Measurements from ENCODE around the gene MICU1. TPM values are rescaled to one million over a fixed set of nuclear protein-coding genes. Genes with fewer than 3 reads are reported as not detected.
A peak's percentile ranks its signal among the peaks of the same experiment; 100 is the strongest.

The MICU1 gene
- total and polyA plus RNA-seq, 2 of the 13 experiments (the other 11 are each of a cell fraction or from before 2014, with no cell fraction given): 32.5 to 56.1 TPM

DNA sequence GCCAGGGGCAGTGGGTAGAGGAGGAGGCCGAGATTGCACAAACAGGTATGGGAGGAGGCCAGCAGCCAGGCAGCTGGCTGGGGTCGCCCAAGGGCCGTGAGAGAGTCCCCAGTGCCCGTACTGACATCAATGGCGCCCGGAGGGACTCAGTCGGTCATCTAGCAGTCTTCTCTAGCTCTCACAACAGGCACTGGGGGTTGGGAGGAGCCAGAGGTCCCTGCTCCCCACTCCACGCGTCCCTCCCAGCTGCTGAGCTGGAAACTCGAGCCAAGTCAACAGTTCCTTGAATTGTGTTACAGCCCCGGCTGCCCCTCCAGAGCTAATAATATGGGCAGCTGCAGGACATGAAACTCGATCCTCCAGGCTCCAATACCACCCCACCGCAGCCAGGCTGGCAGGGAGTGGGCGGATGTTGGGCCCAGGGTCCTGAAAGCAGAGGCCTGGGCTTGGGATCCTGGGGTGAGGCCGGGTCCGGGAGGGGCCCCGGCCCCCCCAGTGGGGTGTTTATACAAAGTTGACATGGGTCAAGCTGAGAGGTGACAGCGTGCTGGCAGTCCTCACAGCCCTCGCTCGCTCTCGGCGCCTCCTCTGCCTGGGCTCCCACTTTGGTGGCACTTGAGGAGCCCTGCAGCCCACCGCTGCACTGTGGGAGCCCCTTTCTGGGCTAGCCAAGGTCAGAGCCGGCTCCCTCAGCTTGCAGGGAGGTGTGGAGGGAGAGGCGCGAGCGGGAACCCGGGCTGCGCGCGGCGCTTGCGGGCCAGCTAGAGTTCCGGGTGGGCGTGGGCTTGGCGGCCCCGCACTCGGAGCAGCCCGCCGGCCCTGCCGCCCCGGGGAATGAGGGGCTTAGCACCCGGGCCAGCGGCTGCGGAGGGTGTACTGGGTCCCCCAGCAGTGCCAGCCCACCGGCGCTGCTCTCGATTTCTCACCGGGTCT lies 300.4 kb downstream of the MICU1 start (continued):
- TF ChIP-seq, protein P1, sequence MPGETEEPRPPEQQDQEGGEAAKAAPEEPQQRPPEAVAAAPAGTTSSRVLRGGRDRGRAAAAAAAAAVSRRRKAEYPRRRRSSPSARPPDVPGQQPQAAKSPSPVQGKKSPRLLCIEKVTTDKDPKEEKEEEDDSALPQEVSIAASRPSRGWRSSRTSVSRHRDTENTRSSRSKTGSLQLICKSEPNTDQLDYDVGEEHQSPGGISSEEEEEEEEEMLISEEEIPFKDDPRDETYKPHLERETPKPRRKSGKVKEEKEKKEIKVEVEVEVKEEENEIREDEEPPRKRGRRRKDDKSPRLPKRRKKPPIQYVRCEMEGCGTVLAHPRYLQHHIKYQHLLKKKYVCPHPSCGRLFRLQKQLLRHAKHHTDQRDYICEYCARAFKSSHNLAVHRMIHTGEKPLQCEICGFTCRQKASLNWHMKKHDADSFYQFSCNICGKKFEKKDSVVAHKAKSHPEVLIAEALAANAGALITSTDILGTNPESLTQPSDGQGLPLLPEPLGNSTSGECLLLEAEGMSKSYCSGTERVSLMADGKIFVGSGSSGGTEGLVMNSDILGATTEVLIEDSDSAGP (CRISPR knock-in tag; IDR thresholded peaks at IDR 0.05; ENCODE audit: borderline replicate concordance): 0 out of 2 replicates have a peak, but pooled peaks have one; percentile 26
- peak; percentile 63; the same call in 1 of the 2 replicates for TF ChIP-seq HNRNPL (IDR thresholded peaks at IDR 0.05; ENCODE audit: low read depth, low read length)
- TF ChIP-seq FOSL2 (CRISPR knock-in tag; IDR thresholded peaks at IDR 0.05): 0 out of 2 replicates have a peak, but pooled peaks have one; percentile 4
- peak; percentile 67; the same call in 1 of the 2 replicates for TF ChIP-seq SIX1 (CRISPR knock-in tag; IDR thresholded peaks at IDR 0.05; ENCODE audit: borderline replicate concordance)

DNA sequence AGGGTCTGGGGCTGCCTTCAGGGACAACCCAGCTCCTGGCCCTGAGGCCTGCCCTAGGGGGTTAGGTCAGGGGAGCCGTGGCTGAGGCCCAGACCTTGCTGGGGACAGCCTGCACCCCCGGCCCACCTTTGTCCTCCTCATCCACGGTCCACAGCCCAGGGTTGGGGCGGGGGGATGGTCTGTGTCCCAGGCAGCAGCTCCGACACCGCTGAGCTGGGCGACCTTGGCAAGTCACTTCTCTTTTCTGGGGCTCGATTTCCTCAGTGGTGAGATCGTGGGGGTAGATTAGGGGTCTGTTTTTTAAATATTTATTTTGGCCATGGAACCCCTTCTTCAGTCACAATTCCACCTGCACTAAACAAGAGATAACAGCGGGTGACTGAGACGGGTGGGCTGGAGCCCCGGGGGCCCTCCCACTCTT lies 302.1 kb downstream of the MICU1 start:
- no peak for ATAC-seq
- BruUV-seq (replicated peaks): no TSS peak
- Histone ChIP-seq H2AFZ (ENCODE audit: low read length) (no peak overlapping the region), H3K4me2 (ENCODE audit: low read depth, low read length) (no peak overlapping the region), H3K9ac (ENCODE audit: insufficient read depth, low read depth, low read length) (no peak overlapping the region), H3K9me3 (ENCODE audit: low read length) (no peaks in the 10 kb centered on the region), H3K4me3 (replicated peaks in 1 of 3; ENCODE audit: insufficient read depth in 1 of 3, low read depth in 2 of 3, low read length in 3 of 3) (no peak overlapping the region), H3K27me3 (ENCODE audit: control insufficient read depth in 1 of 2, insufficient read depth in 2 of 2, low read length in 2 of 2) (no peaks in the 10 kb centered on the region), H3K79me2 (ENCODE audit: insufficient read depth, low read length) (no peaks in the 10 kb centered on the region), H3K4me1 (ENCODE audit: insufficient read depth, low read length) (peaks cover 86% of the 10 kb centered on the region), H3K27ac (ENCODE audit: extremely low read length, insufficient read depth, low read length) (no peak overlapping the region), H4K20me1 (ENCODE audit: insufficient read depth, low read length) (no peaks in the 10 kb centered on the region), H3K36me3 (replicated peaks in 1 of 2; ENCODE audit: control insufficient read depth in 1 of 2, insufficient read depth in 2 of 2, low read length in 2 of 2) (no peaks in the 10 kb centered on the region)
- in situ Hi-C loops (cut with HindIII; ENCODE audit: extremely low pct_ligation_motif_present, low pct_unique_long_range_greater_than_20kb): no loop called here
- intact Hi-C loops (cut with micrococcal nuclease; ENCODE audit: unreplicated experiment): loop anchor here (10.0 kb wide), 1 partner anchor 99 kb away; no protein-coding TSS in a partner anchor
- ChIA-PET POLR2A (interaction anchor here (1.3 to 6.6 kb wide), 3 partner anchors 8 to 64 kb away, joined by 4 to 322 read pairs (median 53); partner anchors contain the start of gene DDIT4), CTCF (ENCODE audit: low intra/inter-chr PET ratio, low total read pairs) (no interaction called here)
- no peak for DNase-seq (ENCODE audit: low spot score)
- FAIRE-seq: no peak
- WGBS (ENCODE audit: low lambda C conversion rate): 47% methylated on average over 7 of the region's 12 CpGs
- TF ChIP-seq ZNF552 (CRISPR knock-in tag; IDR thresholded peaks at IDR 0.05; ENCODE audit: borderline replicate concordance): no peak
- TF ChIP-seq, protein P2, sequence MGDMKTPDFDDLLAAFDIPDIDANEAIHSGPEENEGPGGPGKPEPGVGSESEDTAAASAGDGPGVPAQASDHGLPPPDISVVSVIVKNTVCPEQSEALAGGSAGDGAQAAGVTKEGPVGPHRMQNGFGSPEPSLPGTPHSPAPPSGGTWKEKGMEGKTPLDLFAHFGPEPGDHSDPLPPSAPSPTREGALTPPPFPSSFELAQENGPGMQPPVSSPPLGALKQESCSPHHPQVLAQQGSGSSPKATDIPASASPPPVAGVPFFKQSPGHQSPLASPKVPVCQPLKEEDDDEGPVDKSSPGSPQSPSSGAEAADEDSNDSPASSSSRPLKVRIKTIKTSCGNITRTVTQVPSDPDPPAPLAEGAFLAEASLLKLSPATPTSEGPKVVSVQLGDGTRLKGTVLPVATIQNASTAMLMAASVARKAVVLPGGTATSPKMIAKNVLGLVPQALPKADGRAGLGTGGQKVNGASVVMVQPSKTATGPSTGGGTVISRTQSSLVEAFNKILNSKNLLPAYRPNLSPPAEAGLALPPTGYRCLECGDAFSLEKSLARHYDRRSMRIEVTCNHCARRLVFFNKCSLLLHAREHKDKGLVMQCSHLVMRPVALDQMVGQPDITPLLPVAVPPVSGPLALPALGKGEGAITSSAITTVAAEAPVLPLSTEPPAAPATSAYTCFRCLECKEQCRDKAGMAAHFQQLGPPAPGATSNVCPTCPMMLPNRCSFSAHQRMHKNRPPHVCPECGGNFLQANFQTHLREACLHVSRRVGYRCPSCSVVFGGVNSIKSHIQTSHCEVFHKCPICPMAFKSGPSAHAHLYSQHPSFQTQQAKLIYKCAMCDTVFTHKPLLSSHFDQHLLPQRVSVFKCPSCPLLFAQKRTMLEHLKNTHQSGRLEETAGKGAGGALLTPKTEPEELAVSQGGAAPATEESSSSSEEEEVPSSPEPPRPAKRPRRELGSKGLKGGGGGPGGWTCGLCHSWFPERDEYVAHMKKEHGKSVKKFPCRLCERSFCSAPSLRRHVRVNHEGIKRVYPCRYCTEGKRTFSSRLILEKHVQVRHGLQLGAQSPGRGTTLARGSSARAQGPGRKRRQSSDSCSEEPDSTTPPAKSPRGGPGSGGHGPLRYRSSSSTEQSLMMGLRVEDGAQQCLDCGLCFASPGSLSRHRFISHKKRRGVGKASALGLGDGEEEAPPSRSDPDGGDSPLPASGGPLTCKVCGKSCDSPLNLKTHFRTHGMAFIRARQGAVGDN (CRISPR knock-in tag; IDR thresholded peaks at IDR 0.05): peak; percentile 43
- no peak for TF ChIP-seq MIER2 (CRISPR knock-in tag; IDR thresholded peaks at IDR 0.05)
- no peak for TF ChIP-seq RBAK (CRISPR knock-in tag; IDR thresholded peaks at IDR 0.05)
- TF ChIP-seq HNF4A (CRISPR knock-in tag; IDR thresholded peaks at IDR 0.05): peak; percentile 45
- TF ChIP-seq, protein P3, sequence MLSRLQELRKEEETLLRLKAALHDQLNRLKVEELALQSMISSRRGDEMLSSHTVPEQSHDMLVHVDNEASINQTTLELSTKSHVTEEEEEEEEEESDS (CRISPR knock-in tag; IDR thresholded peaks at IDR 0.05; ENCODE audit: borderline replicate concordance): no peak
- TF ChIP-seq ERF (CRISPR knock-in tag; IDR thresholded peaks at IDR 0.05): no peak
- TF ChIP-seq NR2F2 (IDR thresholded peaks at IDR 0.05; ENCODE audit: borderline replicate concordance, low read depth): no peak
- no peak for TF ChIP-seq KDM6A (CRISPR knock-in tag; IDR thresholded peaks at IDR 0.05; ENCODE audit: low read depth)
- 0 out of 2 replicates have a peak, but pooled peaks have one; percentile 22 for TF ChIP-seq NR2C2 (CRISPR knock-in tag; IDR thresholded peaks at IDR 0.05; ENCODE audit: borderline replicate concordance)
- no peak for TF ChIP-seq ZNF235 (CRISPR knock-in tag; IDR thresholded peaks at IDR 0.05; ENCODE audit: borderline replicate concordance)

Data from HepG2 (cell line).